ENCODE measurements around the gene ELAVL3.

Gene ELAVL3

DNA sequence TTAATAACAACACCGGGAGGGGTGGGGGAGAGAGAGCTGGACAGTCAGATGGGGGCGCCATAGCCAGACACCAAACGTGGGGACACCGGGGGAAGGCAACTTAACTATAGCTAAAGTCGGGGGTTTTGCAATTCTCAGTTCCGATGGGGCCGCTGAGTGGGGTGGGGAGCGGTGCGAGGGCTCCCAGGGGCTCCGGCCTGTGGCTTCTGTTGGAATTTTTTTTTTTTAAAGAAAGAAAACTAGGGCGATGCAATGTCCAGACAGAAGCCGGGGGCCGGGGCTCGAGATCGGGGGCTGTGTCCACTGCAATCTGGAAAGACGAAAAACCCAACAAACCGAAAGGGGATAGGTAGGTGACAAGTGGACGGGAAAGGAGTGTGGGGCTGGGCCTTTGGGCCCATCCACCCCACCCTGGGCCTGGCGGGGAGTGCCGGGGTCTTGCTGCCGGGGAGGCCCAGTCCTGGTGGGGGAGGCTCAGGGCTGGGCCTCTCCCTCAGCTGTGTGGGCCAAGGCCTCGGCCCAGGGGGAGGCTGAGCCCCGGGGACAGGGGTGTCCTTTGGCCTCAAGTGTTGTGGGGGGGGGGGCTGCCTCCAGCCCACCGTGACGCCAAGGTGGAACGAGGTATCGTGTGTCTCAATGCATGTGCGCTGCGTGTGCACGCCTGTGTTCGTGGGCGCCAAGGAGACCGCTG is 28.1 kb downstream of the ELAVL3 start:
- no peaks in the 10 kb centered on the region for H3K9me3 ChIP-seq (ENCODE audit: control insufficient read depth, low read length)
- H3K4me1 ChIP-seq (ENCODE audit: control insufficient read depth, insufficient read depth, low read length): no peaks in the 10 kb centered on the region
- H3K27me3 ChIP-seq (ENCODE audit: control insufficient read depth, insufficient read depth, low read length): peaks cover 2% of the 10 kb centered on the region
- H3K4me3 ChIP-seq (ENCODE audit: low read length): no peak overlapping the region
- H3K36me3 ChIP-seq (ENCODE audit: control insufficient read depth, insufficient read depth, low read length): no peaks in the 10 kb centered on the region
- H3K9ac ChIP-seq (ENCODE audit: low read length): no peak overlapping the region

DNA sequence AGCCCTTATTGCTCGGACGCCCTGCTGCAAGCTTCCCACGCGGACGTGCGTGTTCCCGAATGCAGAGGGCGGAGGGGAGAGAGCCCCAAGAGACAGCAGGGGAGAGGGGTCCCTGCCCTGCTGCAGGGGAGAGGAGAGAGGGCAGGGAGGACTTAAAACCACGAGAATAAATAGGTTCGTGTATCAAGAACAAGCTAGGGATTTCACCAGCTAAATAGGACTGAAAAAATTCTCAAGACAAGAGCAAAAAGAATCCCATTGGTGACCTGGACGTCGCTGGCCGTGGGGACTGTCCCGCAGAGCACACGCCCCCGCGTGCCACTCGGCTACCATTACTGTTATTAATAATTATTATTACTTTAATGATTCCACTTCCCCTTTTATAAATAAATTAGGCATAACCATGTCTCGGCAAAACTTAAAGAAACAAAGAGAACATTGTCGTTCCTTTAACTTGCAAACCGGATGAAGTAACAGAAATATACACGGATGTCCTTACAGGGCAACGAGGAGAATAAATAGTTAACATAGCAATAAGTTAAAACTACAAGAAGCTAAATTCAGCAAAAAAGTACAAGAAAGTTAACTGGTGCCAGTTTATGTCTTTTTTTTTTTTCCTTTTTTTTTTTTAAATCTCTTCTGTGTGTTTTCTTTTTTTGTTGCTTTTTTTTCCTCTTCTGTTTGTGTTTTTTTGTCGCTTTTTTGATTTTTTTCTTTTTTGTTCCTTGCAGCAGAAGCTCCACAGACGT is 28.8 kb downstream of the ELAVL3 start:
- no peaks in the 10 kb centered on the region for H3K4me1 ChIP-seq (ENCODE audit: control insufficient read depth, insufficient read depth, low read length)

DNA sequence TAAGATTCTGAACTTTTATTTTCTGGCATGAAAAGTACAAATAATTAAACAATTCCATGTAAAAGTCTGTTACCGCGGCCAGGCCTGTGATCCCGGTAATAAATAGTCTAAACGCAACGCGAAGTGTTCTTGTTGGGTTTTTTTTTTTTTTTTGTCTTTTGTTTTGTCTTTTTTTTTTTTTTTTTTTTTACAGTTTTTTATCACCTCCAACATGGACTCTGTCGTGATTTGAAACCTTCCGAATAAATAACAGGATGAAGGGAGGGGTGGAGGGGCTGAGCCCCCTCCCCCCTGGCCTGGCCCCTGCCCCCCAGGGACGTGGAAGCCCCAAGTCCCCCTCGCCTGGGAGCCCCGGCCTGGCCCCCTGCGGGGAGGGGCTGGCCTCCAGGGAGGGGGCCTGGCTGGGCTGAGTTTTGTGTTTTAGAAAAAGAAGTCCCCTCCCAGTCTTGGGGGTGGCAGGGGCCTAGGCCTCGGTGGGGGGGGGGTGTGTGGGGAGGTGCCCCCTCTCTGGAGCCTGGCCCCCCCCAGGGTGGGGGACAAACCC is 29.4 kb downstream of the ELAVL3 start:
- Histone ChIP-seq H3K27me3 (ENCODE audit: control insufficient read depth, insufficient read depth, low read length) (peaks cover 2% of the 10 kb centered on the region), H3K4me1 (ENCODE audit: control insufficient read depth, insufficient read depth, low read length) (no peaks in the 10 kb centered on the region), H3K36me3 (ENCODE audit: control insufficient read depth, insufficient read depth, low read length) (no peaks in the 10 kb centered on the region), H3K9me3 (ENCODE audit: control insufficient read depth, low read length) (no peaks in the 10 kb centered on the region), H3K4me3 (ENCODE audit: low read length) (no peak overlapping the region), H3K9ac (ENCODE audit: low read length) (no peak overlapping the region)

More for the DNA sequence above, 28.8 kb downstream of the ELAVL3 start:
- H3K27me3 ChIP-seq (ENCODE audit: control insufficient read depth, insufficient read depth, low read length): peaks cover 2% of the 10 kb centered on the region
- no peaks in the 10 kb centered on the region for H3K36me3 ChIP-seq (ENCODE audit: control insufficient read depth, insufficient read depth, low read length)
- no peaks in the 10 kb centered on the region for H3K9me3 ChIP-seq (ENCODE audit: control insufficient read depth, low read length)
- H3K9ac ChIP-seq (ENCODE audit: low read length): no peak overlapping the region
- no peak overlapping the region for H3K4me3 ChIP-seq (ENCODE audit: low read length)

DNA sequence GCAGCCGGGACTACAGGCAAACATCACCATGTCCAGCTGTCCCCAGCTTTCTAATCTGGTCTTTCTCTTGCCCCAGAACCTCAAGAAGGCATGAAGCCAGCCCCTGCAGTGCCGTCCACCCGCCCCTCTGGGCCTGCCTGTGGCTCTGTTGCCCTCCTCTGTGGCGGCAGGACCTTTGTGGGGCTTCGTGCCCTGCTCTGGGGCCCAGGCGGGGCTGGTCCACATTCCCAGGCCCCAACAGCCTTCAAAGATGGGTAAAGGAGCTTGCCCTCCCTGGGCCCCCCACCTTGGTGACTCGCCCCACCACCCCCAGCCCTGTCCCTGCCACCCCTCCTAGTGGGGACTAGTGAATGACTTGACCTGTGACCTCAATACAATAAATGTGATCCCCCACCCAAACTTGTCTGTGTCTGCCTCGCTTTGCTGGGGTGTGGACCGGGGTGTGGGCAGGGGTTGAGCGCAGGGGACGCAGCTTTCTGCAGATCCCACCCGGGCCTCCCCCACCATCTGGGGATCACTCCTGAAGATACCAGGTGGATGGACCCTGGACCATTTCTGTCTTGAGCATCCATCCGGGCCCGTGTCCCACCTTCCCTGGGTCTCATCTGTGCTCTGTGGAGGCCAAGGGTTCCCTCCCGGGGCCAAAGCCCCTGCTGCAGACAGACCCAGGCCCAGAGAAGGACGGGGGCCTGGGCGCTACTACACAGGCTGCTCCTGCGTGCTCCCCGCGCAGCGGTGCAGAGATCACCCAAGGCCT is 30.1 kb downstream of the ELAVL3 start:
- Histone ChIP-seq H3K36me3 (ENCODE audit: control insufficient read depth, insufficient read depth, low read length) (no peaks in the 10 kb centered on the region), H3K9me3 (ENCODE audit: control insufficient read depth, low read length) (no peaks in the 10 kb centered on the region), H3K4me1 (ENCODE audit: control insufficient read depth, insufficient read depth, low read length) (no peaks in the 10 kb centered on the region), H3K4me3 (ENCODE audit: low read length) (no peak overlapping the region), H3K27me3 (ENCODE audit: control insufficient read depth, insufficient read depth, low read length) (peaks cover 2% of the 10 kb centered on the region), H3K9ac (ENCODE audit: low read length) (no peak overlapping the region)

DNA sequence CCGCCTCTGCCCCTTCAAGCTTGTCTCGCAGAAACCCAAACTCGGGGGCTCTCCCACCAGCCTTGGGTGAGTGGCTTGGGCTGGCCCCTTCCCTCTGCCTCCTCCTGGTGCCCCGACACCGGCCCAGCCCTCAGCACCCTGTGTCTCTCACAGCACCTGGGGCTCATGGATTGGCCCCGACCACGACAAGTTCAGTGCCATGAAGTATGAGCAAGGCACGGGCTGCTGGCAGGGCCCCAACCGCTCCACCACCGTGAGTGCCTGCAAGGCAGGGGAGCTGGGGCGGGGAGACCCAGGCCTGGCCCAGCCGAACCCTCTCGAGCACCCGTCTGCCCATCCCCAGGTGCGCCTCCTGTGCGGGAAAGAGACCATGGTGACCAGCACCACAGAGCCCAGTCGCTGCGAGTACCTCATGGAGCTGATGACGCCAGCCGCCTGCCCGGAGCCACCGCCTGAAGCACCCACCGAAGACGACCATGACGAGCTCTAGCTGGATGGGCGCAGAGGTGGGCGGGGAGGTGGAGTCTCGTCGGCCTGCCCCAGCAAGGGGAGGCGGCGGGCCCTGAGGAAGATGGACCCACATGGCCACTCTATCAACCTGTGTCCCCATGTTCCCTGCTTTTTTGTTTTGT is 31.8 kb downstream of the ELAVL3 start:
- Histone ChIP-seq H3K4me1 (ENCODE audit: control insufficient read depth, insufficient read depth, low read length) (no peaks in the 10 kb centered on the region), H3K9me3 (ENCODE audit: control insufficient read depth, low read length) (no peaks in the 10 kb centered on the region), H3K4me3 (ENCODE audit: low read length) (no peak overlapping the region), H3K36me3 (ENCODE audit: control insufficient read depth, insufficient read depth, low read length) (no peaks in the 10 kb centered on the region), H3K27me3 (ENCODE audit: control insufficient read depth, insufficient read depth, low read length) (peaks cover 2% of the 10 kb centered on the region), H3K9ac (ENCODE audit: low read length) (no peak overlapping the region)

- Histone ChIP-seq H3K4me3 (ENCODE audit: low read length) (no peak overlapping the region), H3K4me1 (ENCODE audit: control insufficient read depth, insufficient read depth, low read length) (no peaks in the 10 kb centered on the region), H3K9ac (ENCODE audit: low read length) (no peak overlapping the region), H3K27me3 (ENCODE audit: control insufficient read depth, insufficient read depth, low read length) (peaks cover 2% of the 10 kb centered on the region), H3K9me3 (ENCODE audit: control insufficient read depth, low read length) (no peaks in the 10 kb centered on the region), H3K36me3 (ENCODE audit: control insufficient read depth, insufficient read depth, low read length) (no peaks in the 10 kb centered on the region)
Measured at GRCh38 chr19:11448410-11448809, 32.4 kb downstream of the ELAVL3 start.

- Histone ChIP-seq H3K4me1 (ENCODE audit: control insufficient read depth, insufficient read depth, low read length) (no peaks in the 10 kb centered on the region), H3K4me3 (ENCODE audit: low read length) (no peak overlapping the region), H3K9ac (ENCODE audit: low read length) (no peak overlapping the region), H3K27me3 (ENCODE audit: control insufficient read depth, insufficient read depth, low read length) (peaks cover 2% of the 10 kb centered on the region), H3K36me3 (ENCODE audit: control insufficient read depth, insufficient read depth, low read length) (no peaks in the 10 kb centered on the region), H3K9me3 (ENCODE audit: control insufficient read depth, low read length) (no peaks in the 10 kb centered on the region)
Measured at GRCh38 chr19:11447347-11448262, 33.2 kb downstream of the ELAVL3 start.

GRCh38 chr19:11446652-11447301 is 34.1 kb downstream of the ELAVL3 start:
- H3K27me3 ChIP-seq (ENCODE audit: control insufficient read depth, insufficient read depth, low read length): peaks cover under 1% of the 10 kb centered on the region
- no peak overlapping the region for H3K4me3 ChIP-seq (ENCODE audit: low read length)
- H3K36me3 ChIP-seq (ENCODE audit: control insufficient read depth, insufficient read depth, low read length): no peaks in the 10 kb centered on the region
- H3K9ac ChIP-seq (ENCODE audit: low read length): no peak overlapping the region
- H3K4me1 ChIP-seq (ENCODE audit: control insufficient read depth, insufficient read depth, low read length): no peaks in the 10 kb centered on the region
- H3K9me3 ChIP-seq (ENCODE audit: control insufficient read depth, low read length): no peaks in the 10 kb centered on the region

- H3K4me3 ChIP-seq (ENCODE audit: low read length): no peak overlapping the region
- H3K27me3 ChIP-seq (ENCODE audit: control insufficient read depth, insufficient read depth, low read length): no peaks in the 10 kb centered on the region
- H3K9ac ChIP-seq (ENCODE audit: low read length): no peak overlapping the region
- peaks cover 5% of the 10 kb centered on the region for H3K36me3 ChIP-seq (ENCODE audit: control insufficient read depth, insufficient read depth, low read length)
- no peaks in the 10 kb centered on the region for H3K9me3 ChIP-seq (ENCODE audit: control insufficient read depth, low read length)
- H3K4me1 ChIP-seq (ENCODE audit: control insufficient read depth, insufficient read depth, low read length): no peaks in the 10 kb centered on the region
Measured at GRCh38 chr19:11446271-11446651, 34.6 kb downstream of the ELAVL3 start.

DNA sequence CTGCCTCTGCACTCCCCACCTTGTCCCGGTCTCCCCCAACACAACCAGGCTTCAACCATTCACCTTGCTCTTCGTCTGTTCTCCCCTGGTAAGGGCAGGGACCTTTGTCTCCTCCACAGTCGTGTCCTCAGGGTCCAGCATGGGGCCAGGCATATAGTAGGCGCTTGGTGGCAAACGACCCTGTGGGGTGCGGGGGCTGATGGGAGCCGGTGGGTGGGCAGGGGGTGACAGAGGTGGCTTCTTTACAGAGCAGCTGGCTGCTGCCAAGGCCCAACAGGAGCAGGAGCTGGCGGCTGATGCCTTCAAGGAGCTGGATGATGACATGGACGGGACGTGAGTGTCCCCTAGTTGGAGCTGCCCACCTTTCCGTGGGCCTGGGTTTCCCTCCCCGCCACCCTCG is 35.7 kb downstream of the ELAVL3 start:
- Histone ChIP-seq H3K9ac (ENCODE audit: low read length) (no peak overlapping the region), H3K4me3 (ENCODE audit: low read length) (no peak overlapping the region), H3K36me3 (ENCODE audit: control insufficient read depth, insufficient read depth, low read length) (peaks cover 10% of the 10 kb centered on the region), H3K9me3 (ENCODE audit: control insufficient read depth, low read length) (no peaks in the 10 kb centered on the region), H3K4me1 (ENCODE audit: control insufficient read depth, insufficient read depth, low read length) (no peaks in the 10 kb centered on the region), H3K27me3 (ENCODE audit: control insufficient read depth, insufficient read depth, low read length) (no peaks in the 10 kb centered on the region)

- Histone ChIP-seq H3K4me1 (ENCODE audit: control insufficient read depth, insufficient read depth, low read length) (no peaks in the 10 kb centered on the region), H3K27me3 (ENCODE audit: control insufficient read depth, insufficient read depth, low read length) (no peaks in the 10 kb centered on the region), H3K36me3 (ENCODE audit: control insufficient read depth, insufficient read depth, low read length) (peaks cover 10% of the 10 kb centered on the region), H3K9ac (ENCODE audit: low read length) (no peak overlapping the region), H3K4me3 (ENCODE audit: low read length) (no peak overlapping the region), H3K9me3 (ENCODE audit: control insufficient read depth, low read length) (no peaks in the 10 kb centered on the region)
Measured at GRCh38 chr19:11444059-11444458, 36.8 kb downstream of the ELAVL3 start.

All from mucosa of stomach (tissue), 1 donor.